Stimulated activated CD4-positive, alpha-beta T cell treated with anti-CD3 and anti-CD28 coated beads, Interleukin-15, amount 100 ng/mL, for 1 hour (primary cell): Measurements from ENCODE around the gene SNUPN.

Experiments used
- DNase-seq, 2 donors: peaks; one replicate each; pipeline ENCODE4 v3.0.0-alpha.2; 2020; ENCODE audit warnings: low read depth in 1 of 2, low spot score in 1 of 2

SNUPN gene

DNA sequence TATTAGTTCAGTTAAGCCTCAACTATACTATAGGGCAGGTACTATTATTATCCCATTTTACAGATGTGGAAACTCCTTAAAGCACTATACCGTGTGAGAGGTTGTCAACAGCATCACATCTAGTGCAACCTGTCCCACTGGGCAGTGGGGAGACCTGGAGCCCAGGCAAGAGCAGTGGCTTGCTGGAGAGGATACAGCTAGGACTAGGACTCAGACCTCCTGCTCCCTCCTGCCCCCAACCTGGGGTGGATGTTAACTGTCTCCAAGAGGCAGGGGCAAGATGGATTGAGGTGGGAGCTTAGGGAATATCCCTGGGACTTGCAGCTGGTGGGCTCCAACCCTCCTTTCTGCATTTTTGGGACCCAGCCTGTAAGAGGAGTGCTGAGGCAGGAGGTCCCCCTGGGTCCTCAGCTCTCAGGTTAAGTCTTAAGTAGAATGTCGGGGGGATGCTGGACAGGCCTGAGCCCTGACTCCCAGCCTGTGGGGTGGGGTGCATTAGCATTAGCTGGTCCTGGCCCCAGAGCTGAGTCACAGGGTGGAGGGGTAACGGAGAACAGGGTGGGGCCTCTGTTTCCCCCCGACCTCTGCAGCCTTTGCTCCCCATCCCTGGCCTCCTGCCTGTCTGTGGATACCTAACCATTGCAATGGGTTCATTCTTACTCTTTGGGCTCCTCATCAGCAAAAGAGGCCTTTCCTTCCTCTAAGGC, 28.8 kb upstream of the SNUPN start:
- DNase-seq, result no peak

DNA sequence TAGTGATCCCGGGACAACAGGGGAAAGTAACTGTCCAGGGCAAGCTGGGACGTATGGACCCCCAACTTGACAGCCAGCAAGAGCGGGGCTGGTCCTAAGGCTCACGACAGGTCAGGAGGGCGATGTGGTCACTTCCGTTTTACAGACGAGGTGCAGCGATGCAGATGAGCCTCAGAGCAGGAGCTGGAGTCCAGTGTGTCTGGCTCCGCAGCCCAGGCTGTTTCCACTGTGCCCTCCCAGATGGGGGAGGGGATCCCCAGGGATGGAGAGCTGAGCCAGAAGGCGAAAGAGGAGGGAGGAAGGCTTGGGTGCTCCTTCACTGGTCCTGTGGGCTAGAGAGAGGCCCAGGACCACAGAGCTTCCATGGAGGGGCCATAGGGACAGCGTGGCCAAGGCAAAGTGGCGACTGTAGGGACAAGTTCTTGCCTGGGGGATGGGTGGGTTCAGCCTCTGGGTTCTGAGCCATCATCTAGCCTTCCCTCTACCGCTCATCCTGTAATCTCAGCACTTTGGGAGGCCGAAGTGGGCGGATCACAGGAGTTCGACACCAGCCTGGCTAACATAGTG, 27.9 kb upstream of the SNUPN start:
- DNase-seq, result no peak

DNA sequence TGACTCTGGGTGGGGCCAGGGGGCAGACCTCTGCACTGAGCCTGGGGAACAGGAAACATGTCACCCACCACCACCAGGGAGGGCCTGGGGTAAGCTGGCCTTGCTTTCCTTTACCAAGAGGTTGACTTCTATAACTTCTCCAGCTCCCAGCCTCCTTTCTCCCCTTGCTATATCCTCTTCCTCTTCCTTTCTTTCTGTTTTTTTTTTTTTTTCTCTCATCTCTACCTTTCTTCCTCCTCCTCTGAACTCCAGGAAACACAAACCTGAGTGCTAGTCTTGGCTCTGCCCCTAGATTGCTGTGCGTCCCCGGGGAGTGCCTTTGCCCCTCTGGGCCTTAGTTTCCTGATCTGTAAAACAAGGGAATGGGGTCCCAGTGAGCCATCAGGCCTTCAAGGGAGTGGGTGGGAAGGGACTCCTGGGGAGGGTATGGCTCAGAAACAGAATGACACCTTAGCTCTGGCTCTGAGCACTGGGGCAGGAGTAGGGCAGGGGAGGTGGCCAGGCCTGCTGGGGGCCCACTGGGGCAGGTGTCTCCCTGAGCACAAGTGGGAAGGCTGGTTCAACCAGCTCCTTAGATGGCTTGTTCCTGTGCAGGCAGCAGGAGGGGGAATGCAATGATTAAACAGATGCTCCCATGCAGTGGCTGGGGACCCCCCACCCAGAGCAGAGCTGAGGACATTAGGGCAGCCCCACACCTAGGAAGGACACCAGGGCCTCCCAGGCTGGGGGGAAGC, 26.5 kb upstream of the SNUPN start:
- DNase-seq, result no peak

DNA sequence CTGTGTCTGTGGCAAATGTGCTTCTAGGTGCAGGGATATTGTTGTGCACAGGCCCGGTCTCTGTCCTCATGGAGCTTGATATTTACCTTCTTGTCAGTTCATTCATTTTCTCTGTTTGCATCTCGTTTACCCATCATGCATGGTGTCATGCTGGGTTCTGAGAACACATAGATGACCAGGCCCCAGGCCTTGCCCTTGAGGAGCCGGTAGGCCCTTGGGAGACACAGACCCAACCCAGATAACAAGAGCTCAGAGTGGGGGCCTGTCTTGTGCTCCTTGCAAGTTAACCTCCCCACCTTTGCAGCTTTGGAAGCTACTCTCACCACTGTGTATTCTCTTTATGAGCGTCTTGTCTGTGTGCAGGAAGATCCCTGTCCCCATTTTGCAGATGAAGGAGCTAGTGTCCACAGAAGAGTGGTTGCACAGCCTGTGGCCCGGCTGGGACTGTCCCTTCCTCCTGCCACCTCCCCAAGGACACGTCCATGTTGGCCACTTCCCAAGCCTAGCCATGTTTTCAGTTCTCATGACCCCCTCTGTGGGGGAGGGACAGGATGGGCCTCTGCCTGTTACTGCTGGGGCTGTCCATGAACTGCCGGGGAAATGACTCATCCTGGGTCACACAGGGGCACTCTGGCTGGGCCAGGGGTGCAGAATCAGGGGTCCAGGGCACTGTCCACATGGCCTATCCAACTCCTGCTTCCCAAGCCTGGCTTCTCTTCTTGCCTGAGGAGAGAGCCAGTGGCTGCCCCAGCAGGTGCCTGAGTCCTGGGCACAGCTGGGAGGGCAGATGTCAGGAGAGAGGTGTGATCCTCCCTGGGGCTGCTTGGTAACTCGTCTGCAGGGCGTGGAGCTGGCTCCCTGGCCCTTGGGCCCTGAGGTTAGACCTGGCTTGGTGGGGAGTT, 25.6 kb upstream of the SNUPN start:
- DNase-seq, result no peak

DNA sequence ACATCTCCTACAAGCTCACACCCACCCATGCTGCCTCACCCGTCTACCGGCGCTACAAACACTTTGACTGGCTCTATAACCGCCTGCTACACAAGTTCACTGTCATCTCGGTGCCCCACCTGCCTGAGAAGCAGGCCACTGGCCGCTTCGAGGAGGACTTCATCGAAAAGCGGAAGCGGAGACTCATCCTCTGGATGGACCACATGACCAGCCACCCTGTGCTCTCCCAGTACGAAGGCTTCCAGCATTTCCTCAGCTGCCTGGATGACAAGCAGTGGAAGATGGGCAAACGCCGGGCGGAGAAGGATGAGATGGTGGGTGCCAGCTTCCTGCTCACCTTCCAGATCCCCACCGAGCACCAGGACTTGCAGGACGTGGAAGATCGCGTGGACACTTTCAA, 24.3 kb upstream of the SNUPN start:
- DNase-seq, result no peak

DNA sequence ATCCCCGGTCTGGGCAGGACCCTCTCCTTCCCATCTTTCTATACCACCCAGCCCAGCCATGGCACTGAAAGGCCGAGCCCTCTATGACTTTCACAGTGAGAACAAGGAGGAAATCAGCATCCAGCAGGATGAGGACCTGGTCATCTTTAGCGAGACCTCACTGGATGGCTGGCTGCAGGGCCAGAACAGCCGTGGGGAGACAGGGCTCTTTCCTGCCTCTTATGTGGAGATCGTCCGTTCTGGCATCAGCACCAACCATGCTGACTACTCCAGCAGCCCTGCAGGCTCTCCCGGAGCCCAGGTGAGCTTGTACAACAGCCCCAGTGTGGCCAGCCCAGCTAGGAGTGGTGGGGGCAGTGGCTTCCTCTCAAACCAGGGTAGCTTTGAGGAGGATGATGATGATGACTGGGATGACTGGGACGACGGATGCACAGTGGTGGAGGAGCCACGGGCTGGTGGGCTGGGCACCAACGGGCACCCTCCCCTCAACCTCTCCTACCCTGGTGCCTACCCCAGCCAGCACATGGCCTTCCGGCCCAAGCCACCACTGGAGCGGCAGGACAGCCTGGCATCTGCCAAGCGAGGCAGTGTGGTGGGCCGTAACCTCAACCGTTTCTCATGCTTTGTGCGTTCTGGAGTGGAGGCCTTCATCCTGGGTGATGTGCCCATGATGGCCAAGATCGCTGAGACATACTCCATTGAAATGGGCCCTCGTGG, 23.7 kb upstream of the SNUPN start:
- DNase-seq, result no peak

DNA sequence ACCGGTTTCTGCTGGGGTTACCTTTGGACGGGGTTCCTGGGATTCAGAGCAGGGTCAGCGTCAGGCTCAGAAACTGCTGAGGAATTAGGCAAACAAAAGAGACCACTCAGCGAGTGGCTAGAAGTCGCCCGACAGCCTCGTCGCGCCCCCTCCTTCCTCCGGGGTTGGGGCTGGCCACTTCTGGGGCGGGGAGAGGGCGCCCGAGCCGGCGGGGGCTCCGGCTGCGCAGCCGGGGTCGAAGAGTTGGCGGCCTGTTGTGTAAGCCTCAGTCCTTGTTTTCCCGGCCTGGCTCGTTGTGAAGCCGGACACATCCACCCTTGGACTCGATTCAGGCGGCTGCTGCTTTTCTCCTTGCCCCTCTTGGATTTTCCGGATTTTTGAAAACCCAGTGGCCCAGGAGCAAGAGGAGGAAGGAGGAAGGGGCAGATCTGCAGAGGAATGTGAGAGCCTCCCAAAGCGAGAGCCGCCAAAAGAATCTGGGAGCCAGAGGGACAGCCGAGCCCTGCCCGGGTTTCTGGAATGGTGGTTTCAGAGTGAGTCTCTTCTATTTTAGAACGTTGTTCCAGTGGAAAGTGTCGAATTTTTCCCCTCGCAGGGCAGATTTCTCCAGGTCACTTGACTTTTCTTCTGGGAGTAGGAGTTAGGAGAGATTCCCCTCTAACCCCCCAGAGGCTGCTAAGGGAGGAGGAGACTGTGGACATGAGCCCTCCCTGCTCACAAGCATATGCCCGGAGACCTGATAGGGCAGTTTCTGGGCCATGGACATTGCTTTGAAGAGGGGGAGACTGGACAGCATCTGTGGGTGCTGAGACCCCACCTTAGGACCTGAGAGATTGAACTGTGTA, 22.9 kb upstream of the SNUPN start:
- no peak for DNase-seq

DNA sequence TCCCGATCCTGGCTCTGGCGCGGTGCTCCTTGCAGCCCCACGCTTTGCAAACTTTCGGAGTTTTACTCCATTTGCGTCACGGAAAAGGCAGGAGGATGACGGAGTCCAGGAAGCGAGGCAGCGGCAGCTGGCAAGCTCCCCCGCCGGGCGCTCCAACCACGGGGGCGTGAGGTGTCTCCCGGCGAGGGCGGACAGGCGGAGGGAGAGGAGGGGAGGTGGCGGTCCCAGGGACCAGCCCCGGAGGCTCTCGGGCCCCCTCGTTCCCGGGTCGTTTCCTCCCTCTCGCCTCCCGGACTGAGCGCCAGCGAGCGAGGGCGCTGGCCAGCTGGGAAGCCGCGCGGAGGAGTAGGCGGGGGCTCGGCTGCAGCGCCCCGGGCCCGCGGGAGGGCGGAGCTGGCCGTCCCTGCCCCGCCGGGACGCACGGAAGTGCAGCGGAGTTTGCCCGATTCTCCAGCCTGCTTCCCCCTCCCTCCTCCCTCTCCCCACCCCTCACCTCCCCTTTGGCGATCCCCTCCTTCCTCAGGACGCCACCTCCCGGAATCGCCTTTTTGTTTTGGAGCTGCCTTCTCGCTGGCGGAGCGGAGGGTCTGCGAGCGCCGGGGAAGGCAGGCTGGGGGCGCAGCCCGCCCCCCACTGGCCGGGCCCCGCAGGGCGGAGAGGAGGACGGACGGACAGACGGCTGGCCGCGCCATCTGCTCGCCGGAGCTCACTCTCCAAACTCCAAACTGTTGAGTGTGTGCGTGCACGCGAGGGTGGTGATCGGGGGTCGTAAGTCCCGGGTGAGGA, 22.0 kb upstream of the SNUPN start, which contains the start of gene SNX33:
Gene SNX33 (plus strand): TSS at position 543 of the 786 bp plus-strand sequence. CDS start 1,191 bp downstream, outside the sequence.
- DNase-seq, result peak; percentile 33 to 37

DNA sequence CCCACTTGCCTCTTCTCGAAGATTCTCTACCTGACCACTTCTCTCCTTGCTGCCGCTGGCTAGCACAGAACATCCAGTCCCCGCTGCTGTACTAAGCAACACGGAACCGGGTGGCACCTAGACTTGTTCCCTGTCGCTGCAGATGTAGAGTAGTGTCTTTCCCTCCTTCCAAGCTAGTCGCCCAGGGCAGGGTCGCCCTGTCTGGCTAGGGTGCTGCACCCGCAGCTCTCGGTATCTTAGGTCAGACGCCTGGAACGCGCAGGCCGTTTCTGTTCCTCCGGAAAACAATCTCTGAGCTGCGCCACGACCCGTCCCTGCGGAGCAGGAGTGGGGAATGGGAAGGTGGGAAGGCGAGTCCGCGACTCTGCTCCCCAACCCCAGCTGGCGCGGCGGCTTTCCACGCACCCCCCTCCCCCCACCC, 21.4 kb upstream of the SNUPN start:
- no peak for DNase-seq

DNA sequence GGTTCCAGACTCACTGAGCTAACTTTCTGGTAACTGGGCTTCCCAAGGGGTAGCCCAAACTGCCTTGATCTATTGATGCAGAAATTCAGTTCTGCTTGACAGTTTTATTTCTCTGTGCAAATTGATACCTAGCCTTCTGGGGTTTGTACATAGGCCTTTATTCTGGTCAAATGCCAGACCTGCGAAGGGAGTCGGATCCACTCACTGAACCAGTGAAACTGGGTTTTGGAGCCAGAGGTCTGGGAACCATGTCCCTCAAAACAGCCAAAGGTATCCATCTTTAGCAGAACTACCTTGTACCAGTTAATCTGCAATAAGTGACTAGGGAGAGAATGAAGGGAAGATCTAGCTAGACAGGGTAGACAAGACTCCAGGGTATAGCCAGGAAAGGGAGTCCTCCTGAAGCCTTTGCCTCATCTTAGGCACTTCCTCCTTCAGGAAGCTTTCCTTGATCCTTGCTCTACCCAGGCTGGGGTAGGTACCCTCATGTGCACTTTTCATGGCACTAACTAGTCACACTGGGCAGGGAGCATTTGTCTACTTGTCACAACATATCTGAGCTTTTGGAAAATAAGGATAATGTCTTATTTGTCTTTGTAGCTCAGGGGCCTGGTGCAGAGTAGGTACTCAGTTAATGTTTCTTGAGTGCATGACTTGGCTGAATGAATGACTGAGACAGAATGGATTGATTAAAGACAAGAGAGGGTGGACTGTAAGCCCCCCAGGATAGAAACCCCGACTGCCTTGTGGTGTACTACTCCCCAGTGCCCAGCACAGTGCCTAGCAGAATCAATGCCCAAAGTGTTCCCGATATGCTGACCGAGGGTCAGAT, 20.8 kb upstream of the SNUPN start:
- DNase-seq, result no peak

DNA sequence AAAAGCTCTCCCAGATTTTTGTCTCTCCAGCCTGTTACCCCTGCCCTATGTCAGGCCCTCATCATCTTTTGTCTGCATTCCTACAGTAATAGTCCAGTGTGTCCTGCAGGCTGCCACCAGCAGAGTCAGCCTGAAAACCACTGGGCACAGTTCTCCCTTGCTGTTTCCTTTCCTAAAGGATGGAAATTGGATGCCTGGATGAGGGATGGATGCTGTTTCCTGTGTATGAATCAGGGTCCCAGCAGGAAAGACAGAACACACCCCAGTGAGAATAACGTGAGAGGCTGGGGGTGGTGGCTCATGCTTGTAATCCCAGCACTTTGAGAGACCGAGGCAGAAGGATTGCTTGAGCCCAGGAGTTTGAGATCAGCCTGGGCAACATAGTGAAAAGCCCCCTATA, 18.9 kb upstream of the SNUPN start:
- DNase-seq, result no peak

DNA sequence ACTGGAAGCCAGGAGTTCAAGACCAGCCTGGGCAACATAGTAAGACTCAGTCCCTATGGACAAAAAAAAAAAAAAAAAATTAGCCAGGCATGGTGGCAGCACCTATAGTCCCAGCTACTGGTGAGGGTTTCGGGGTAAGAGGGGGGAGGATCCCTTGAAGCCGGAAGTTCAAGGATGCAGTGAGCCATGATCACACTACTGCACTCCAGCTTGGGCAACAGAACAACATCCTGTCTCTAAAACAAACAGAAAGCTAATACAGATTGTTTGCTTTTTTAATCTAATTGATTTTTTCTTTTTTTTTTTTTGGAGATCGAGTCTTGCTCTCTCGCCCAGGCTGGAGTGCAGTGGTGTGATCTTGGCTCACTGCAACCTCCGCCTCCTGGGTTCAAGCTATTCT, 16.1 kb upstream of the SNUPN start:
- no peak for DNase-seq

DNA sequence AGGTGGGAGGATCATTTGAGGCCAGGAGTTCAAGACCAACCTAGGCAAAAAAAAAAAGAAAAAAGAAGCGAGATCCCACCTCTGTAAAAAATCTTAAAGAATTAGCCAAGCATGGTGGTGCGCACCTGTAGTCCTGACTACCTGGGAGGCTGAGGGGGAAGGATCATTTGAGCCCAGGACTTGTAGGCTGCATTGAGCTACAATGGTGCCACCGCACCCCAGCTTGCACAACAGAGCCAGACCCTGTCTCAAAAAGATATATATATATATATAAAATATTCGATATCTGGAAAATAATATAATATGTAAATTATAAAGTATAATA, 15.6 kb upstream of the SNUPN start:
- no peak for DNase-seq

DNA sequence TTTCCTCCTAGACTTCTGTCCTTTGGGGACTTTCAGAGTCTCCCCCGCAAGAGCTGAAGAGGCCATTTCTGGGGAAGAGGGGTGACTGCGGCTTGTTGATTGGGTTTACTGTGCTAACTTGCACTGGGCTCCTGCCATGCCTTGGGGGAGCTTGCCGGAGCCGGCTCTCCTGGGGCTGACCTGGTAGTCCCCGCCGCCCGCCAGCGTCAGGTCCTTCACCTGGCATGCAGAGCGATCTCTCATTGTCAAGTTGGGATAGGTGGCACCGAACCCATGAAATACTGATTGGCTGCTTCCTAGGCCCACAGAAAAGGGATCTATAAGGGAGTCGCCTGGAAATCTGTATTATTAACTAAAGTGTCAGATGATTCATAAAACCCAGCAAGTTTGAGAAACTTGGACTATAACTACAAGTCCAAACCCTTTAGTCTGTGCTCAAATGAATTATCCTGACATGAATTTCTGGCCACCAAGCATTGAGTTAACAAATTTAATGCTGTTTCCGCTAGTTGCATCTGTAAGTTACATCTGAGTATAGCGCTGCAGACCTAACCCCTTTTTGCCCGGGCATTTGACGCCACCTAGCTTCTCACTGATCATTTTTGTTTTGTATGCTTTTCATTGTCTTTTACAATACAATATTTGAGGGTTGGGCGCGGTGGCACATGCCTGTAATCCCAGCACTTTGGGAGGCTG, 15.1 kb upstream of the SNUPN start:
- peak in 1 of 2 donors; percentile 16 for DNase-seq

DNA sequence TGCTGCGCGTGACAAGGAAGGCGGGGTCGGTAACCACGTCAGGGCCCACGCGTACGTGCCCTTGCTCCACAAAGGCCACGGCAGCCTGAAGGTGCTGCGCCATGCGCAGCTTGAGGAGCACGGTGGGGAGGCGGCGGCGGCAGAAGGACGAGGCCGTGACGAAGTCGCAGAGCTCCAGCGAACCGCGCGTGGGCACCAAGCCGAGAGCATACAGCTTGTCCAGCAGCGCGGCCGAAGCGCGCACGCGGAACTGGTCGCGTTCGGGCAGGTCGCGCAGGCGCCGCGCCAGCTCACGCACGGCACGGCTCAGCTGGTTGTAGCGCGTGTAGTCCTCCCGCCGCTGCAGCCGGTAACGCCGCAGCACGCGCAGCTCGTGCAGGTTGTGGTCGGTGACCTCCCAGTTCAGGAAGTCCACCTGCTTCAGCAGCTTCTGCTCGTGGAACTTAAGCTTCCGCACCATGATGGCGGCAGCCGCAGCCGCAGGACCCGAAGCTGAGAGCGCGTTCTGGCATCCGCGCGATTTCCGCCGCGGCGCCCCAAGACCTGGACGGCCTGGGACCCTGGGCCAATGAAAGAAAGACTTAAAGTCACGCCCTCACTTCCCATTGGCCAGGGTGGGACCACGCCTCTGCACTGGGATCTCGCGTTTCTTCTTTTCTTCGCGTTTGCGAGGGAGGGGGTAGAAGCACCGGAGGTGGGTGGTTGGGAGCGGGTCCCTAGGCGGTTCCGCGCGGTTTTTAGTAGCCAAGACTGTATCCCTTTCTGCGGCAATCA, 14.4 kb upstream of the SNUPN start, which contains the start of gene IMP3:
Gene IMP3 (minus strand): TSS at position 516 of the 774 bp plus-strand sequence. CDS start 56 bp downstream, at position 460.
- peak; percentile 81 to 85 for DNase-seq

DNA sequence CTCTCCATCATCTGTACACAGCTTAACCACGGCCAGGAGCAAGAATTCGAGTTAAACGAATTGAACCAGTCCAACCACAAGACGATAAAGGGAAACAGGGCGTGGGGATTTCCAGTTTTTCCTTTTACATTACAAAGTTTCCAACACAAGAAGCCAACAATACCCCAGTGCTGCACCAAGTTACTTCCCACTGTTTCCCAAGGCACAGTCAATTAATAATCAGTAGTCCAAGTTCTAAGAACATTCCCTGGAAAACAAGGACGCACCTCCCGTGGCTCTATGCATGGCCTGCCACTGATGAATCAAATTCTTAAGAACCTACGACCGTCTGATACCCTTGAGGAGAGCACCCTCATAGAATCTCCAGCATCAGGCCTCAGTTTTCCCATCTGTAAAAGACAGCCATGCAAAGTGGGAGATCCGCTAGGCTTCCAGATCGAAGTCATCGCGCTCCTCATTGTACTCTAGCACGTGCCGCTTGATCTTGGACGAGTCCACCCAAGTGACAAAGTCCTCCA, 13.7 kb upstream of the SNUPN start:
- no peak for DNase-seq
